RWPE2 (cell line): Measurements from ENCODE around the gene UPF1.

ENCODE experiments used
- ATAC-seq: fragments of 200-7000 bp; cut with Tn5 transposase; 3 replicates; pipeline ENCODE4 v1.9.1; 2021; ENCODE audit warnings: low read depth
- DNase-seq: peaks from one replicate; pipeline ENCODE4 v3.0.0-alpha.2; 2020; ENCODE audit warnings: low spot score
- H3K27ac ChIP-seq: fragments of 450-650 bp; 2 replicates; pipeline ENCODE4 v1.5.1; 2017; ENCODE audit warnings: mild to moderate bottlenecking; ENCODE audit not compliant: poor library complexity, severe bottlenecking
- H3K27me3 ChIP-seq: fragments of 250-450 bp; sonication (Bioruptor Pico); 2 replicates; pipeline ENCODE4 v1.5.1; 2021; ENCODE audit warnings: mild to moderate bottlenecking, moderate library complexity; ENCODE audit not compliant: insufficient read depth, poor library complexity, severe bottlenecking
- H3K36me3 ChIP-seq: fragments of 250-450 bp; sonication (Bioruptor Pico); 2 replicates; pipeline ENCODE4 v1.5.1; 2020; ENCODE audit warnings: low read depth, mild to moderate bottlenecking, moderate library complexity
- H3K4me1 ChIP-seq: fragments of 250-450 bp; sonication (Bioruptor Pico); 2 replicates; pipeline ENCODE4 v1.5.1; 2021; ENCODE audit warnings: mild to moderate bottlenecking, moderate library complexity; ENCODE audit not compliant: insufficient read depth, poor library complexity, severe bottlenecking
- H3K4me3 ChIP-seq: fragments of 250-450 bp; sonication (Bioruptor Pico); 2 replicates; pipeline ENCODE4 v1.5.1; 2021; ENCODE audit warnings: mild to moderate bottlenecking, moderate library complexity; ENCODE audit not compliant: severe bottlenecking
- H3K9me3 ChIP-seq: fragments of 250-450 bp; sonication (Bioruptor Pico); 2 replicates; pipeline ENCODE4 v1.5.1; 2021; ENCODE audit warnings: mild to moderate bottlenecking, moderate library complexity; ENCODE audit not compliant: severe bottlenecking
- CTCF ChIP-seq: fragments of 450-650 bp; IDR thresholded peaks from one replicate; pipeline ENCODE4 v1.5.1; 2017; ENCODE audit warnings: mild to moderate bottlenecking, moderate library complexity; ENCODE audit not compliant: poor library complexity, severe bottlenecking

Gene UPF1

GRCh38 chr19:18790566-18791314 lies 41.0 kb upstream of the UPF1 start, which contains the start of gene COMP:
TSS of gene COMP (minus strand) at chr19:18791305. CDS start at chr19:18791269, 36 bp downstream.
- peaks cover 58% of the 10 kb centered on the region for H3K27me3 ChIP-seq
- no peaks in the 10 kb centered on the region for H3K36me3 ChIP-seq
- H3K4me1 ChIP-seq: no peaks in the 10 kb centered on the region
- no peak within 1 kb of the TSS for H3K4me3 ChIP-seq
- DNase-seq (peak; percentile 60), ATAC-seq (no peak)
- H3K9me3 ChIP-seq: no peaks in the 10 kb centered on the region
- no peak within 1 kb of the TSS for H3K27ac ChIP-seq
- TF ChIP-seq CTCF: no peak

- DNase-seq: peak; percentile 59
- Histone ChIP-seq H3K9me3 (no peaks in the 10 kb centered on the region), H3K4me3 (no peak overlapping the region), H3K36me3 (no peaks in the 10 kb centered on the region), H3K27me3 (peaks cover 58% of the 10 kb centered on the region), H3K27ac (no peak overlapping the region), H3K4me1 (no peaks in the 10 kb centered on the region)
- TF ChIP-seq CTCF: no peak
- ATAC-seq: no peak
These were observed 40.5 kb upstream of the UPF1 start for GRCh38 chr19:18791315-18791678.

GRCh38 chr19:18792661-18793060 lies 39.1 kb upstream of the UPF1 start:
- no peak overlapping the region for H3K27ac ChIP-seq
- DNase-seq: no peak
- no peak overlapping the region for H3K4me3 ChIP-seq
- no peak for ATAC-seq
- no peak for TF ChIP-seq CTCF
- no peaks in the 10 kb centered on the region for H3K36me3 ChIP-seq
- no peaks in the 10 kb centered on the region for H3K9me3 ChIP-seq
- H3K27me3 ChIP-seq: peaks cover 49% of the 10 kb centered on the region
- H3K4me1 ChIP-seq: no peaks in the 10 kb centered on the region

- DNase-seq (no peak), ATAC-seq (peak; percentile 28; the same call in 1 of the 3 replicates)
- Histone ChIP-seq H3K27me3 (peaks cover 42% of the 10 kb centered on the region), H3K4me1 (no peaks in the 10 kb centered on the region), H3K36me3 (no peaks in the 10 kb centered on the region), H3K27ac (no peak overlapping the region), H3K4me3 (no peak overlapping the region), H3K9me3 (no peaks in the 10 kb centered on the region)
- TF ChIP-seq CTCF: no peak
These were observed 38.4 kb upstream of the UPF1 start for GRCh38 chr19:18793144-18794028.

GRCh38 chr19:18794029-18794313 lies 37.8 kb upstream of the UPF1 start:
- Histone ChIP-seq H3K4me3 (no peak overlapping the region), H3K27me3 (peaks cover 36% of the 10 kb centered on the region), H3K27ac (no peak overlapping the region), H3K4me1 (no peaks in the 10 kb centered on the region), H3K36me3 (no peaks in the 10 kb centered on the region), H3K9me3 (no peaks in the 10 kb centered on the region)
- DNase-seq (no peak), ATAC-seq (no peak)
- TF ChIP-seq CTCF: no peak
